ENCODE results near the gene AP3B1.

- TF ChIP-seq EP300 (IDR thresholded peaks at IDR 0.05), result no peak
- no peak for TF ChIP-seq POLR2AphosphoS5 (IDR thresholded peaks at IDR 0.05)
Measured at GRCh38 chr5:78090002-78090401, 204.5 kb downstream of the AP3B1 start.

Data from upper lobe of left lung (tissue), 4 donors.